Inferior parietal cortex (tissue), 1 donor: ENCODE results near the gene NTSR1.

ENCODE experiments used
- DNase-seq: peaks from one replicate; pipeline ENCODE4 v3.0.0-alpha.2; 2016; ENCODE audit errors: extremely low spot score

The NTSR1 gene

DNA sequence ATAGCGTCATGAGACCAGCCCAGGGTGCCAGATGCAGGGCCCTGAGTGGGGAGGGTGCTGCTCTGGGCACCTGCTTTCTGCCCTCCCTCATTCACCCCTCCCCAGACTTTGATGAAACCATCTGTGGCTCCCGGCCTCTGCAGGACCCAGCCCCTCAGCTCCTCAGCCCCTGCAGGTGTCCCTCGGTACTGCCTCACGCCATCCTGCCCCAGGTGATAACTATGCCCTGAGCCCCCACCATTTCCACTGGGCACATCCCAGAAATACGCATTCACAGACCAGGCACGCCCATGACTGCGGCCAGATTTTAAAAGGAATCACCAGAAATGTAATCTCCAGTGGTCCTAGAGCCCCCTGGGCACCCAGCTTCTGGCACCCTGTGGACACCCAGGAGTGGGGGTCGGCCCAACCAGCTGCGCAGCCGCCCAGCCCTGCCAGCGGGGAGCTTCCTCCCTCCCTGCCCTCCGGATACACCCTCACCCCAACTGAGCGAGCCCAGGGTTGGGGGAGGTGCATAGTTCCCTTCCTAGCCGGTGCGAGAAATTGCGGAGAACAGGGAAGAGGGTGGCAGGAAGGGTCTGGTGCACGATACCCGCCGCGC, 615 bp upstream of the NTSR1 start:
- no peak for DNase-seq

DNA sequence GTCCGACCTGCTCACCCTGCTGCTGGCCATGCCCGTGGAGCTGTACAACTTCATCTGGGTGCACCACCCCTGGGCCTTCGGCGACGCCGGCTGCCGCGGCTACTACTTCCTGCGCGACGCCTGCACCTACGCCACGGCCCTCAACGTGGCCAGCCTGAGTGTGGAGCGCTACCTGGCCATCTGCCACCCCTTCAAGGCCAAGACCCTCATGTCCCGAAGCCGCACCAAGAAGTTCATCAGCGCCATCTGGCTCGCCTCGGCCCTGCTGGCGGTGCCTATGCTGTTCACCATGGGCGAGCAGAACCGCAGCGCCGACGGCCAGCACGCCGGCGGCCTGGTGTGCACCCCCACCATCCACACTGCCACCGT, 885 bp downstream of the NTSR1 start:
- DNase-seq = no peak

DNA sequence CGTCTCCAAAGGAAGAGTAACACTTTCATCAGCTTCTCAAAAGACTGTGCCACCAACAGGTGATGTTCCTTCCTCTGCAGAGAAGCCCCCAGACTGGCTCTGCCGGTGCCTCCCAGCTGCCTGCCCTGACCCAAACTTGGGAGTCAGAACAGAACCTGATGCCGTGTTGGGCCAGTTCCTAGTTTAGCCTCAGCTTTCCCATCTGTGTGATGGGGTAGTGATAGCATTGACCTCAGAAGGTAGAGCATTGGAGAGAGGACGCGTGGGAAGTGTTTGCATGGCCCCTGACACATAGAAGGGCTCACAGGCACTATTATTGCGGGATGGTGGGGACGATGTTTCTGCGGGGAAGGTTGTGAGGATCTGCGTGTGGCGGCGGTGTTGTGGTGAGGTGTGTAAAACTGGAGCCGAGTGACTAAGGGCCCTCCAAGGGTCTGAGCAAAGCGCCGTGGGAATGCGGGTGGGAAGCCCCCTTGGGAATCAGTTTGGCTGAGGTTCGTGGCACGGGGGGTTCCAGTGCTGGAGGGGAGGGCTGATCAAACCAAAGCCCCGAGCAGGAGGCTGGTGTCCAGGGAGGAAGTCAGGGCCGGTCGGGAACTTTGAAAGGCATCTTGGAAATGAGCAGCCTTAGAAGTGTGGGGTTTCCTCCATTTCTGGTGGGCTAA, 1.7 kb downstream of the NTSR1 start:
- no peak for DNase-seq

DNA sequence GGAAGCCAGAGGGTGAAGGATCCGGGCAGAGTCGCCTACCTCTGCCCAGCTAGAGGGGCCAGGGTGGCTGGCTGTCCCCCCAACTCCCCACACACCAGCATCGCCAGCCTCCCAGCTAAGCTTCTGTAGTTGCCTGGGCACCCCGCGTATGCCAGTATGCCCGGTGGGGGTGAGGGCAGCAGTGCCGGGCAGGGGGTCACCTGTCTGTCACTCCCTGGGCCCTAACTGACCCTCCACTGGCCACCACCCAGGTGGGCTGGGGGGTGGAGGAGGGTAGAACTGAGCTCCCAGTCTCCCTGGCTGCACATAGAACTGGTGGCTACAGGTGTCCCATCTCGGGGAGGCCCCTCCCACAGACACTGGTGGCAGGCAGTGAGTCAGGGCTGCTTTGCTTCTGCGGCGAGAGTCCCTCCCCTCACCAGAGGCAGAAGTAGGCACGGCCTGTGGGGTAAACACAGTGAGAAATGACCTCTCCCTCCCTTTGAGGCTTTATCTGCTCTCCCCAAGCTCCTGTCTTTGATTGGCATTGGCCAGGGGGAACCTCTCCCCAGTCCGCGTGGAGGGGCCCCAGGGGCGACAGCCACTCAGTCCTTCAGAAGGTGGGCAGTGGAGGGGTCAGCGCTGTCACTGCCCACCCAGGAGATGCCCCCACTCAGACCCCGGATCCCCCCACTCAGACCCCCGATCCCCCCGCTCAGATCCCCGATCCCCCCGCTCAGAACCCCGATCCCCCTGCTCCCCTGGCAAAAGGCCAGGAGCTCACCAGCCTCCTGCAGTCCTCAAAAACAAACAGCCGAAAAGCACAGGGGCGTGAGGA, 2.5 kb downstream of the NTSR1 start:
- DNase-seq = no peak

DNA sequence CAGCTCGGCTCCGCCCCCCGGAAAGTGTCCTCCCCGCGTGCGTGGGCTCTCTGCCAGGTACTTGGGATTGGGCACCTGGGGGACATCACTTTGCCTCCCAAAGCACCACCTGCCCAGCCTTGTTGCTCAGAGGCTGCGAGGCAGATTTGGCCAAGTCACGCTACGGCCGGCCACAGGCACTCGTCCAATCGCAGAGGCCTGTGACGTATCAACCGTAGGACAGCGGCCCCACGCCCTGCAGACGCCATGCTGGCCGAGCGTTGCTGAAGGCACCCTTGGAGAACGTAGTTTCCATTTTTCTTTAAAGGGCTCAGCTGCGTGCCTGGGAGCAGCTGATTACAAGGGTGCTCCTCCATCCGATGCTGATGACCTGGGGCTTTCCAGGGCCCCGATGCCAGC, 3.1 kb downstream of the NTSR1 start:
- DNase-seq = no peak

DNA sequence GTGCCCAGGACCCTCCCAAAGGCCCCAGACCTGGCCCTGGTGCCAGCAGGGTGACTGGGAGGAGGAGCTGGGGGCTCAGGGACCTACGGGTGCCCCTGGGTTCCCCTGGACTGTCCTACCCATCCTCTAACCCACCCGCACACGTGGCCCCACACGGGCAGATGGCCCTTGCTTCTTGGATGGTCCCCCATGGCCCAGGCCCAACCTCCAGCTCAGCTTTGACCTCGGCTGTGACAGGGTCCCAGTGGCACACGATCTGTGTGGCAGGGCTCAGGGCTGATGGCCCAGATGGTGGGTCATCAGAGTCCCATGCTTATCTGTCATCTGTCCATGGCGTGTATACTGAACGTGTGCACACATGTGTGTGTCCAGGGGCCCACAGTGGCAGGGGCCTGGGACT, 4.0 kb downstream of the NTSR1 start:
- no peak for DNase-seq

DNA sequence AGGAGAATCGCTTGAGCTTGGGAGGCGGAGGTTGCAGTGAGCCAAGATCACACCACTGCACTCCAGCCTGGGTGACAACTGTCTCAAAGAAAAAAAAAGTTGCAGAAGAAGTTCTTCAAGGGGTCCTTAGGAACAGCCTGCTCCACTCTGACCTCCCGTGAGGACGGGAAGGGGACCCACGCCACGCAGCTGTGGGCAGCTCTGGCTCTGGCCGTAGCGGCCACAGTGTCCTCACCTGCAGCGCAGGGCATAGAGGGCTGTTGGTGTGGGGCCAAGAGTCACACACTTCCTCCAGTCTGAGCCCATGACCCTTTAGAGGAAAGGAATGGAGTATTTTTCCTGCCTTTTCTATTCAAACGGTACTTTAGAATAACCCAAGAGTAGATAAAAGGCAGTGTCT, 5.4 kb downstream of the NTSR1 start:
- no peak for DNase-seq

DNA sequence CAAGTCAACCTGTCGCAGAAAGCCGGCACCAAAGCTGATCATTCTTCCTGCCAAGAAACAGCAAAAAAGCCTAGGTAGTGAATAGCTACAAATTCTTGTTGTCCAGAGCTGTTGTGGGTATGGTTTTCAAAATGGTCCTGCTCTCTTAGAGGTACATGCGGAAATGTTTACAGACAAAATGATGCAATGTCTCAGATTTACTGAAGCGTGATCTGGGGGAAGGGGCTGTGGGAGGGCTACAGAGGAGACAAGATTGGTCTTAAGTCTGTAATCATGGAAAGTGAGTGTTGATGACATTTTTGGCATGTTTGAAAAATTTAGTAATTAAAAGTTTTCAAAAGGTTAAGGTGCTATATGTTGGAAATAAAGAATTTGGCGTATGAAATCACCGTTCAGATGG, 6.2 kb downstream of the NTSR1 start:
- DNase-seq = no peak

DNA sequence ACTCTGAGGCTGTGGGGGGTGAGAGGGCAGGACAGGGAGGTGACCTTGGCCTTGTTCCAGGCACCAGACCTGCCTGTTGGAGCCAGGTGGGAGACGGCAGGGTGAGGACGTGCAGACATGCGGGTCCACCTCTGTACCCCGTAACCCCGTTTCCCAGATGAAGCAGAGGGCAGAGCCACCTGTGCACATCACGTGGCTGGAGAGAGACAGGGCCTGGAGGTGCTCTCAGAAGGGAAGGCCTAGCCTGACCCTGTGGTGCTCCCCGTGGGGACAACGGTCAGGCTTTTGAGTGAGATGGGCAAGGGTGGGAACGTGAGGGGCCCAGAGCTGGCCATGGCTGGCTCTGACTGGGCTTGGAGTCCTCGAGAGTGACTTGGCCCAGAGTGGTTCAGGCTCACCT, 6.6 kb downstream of the NTSR1 start:
- DNase-seq = no peak

DNA sequence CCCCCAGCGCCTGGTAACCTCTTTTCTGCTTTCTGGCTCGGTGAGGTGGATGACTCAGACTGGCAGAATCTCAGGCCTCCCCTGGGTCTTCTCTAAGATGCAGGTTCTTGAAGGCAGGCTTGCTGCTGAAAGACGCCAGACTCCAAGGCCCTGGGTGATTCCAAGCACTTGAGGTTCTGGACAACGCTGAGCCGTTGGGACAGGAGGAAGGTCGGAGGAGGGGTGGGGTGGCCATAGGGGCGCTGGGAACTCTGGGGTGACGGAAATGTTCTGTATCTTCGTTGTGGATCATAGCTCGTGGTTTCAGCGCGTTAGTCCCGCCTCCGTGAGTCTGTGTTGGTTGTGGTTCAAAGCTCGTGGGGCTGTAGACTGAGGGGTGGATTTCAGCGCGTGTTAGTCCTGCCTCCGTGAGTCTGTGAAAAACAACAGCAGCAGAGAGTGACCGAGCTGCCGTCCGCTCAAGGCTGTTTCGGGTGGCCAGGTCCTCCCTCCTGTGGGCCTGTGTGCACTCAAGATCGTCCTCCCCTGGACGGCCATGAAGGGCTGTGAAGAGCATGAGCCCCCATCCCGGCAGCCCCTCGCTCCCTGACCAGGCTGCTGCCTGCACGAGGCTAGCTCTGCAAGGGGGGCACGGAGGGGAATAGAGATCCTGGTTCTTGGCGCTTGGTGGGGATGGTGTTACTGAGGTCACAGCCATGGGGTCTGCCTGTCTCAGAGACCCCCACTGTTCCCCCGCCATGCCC, 7.7 kb downstream of the NTSR1 start:
- no peak for DNase-seq

DNA sequence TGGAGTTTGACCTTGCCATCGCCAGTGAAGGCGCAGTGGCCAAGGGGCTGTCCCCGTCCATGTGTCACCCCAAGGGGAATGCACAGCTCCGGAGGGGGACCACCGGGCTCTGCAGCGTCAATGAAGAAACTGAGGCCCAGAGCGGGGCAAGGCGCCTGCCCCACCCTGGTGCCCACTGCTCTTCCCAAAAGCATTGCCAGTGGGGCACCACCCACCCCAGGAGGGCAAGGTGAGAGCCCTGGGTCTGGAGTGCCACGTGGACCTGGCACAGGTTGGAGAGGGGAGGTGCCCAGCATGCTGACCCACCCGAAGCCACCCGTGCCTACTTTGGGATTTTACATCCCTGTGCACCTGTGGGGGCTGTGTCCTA, 8.3 kb downstream of the NTSR1 start:
- no peak for DNase-seq

DNA sequence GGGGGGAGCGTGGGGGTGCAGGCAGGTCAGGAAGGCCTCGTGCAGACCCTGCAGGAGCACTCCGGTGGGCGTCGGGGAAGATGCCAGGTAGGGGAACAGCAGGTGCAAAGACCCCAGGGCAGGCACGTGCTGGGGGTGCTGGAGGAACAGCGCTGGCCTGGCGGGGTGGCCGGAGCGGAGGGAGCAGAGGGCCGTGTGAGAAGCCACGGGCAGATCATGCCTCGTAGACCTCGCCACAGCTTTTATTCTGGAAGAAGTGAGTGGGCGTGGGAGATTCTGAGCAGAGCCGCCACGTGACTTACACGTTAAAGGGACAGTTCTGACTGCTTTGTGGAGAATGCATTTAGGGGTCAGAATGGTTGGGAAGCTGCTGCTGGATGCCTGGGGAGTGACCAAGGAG, 9.3 kb downstream of the NTSR1 start:
- DNase-seq = no peak

DNA sequence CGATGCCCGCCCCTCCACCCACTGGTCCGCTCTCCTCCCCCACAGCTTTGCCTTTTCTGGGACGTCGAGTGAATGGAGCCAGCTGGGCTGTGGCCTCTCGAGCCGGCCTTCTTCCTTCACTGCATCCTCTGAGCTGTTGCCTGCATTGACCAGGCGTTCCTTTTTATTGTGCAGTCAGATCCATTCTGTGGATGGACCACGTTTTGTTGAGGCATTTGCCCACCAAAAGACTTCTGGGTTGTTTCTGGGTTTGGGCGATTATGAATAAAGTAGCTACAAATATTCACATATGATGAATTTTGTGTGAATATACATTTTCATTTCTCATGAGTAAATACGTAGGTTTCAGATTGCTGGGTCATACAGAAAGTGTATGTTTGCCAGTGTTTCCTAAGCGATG, 9.9 kb downstream of the NTSR1 start:
- DNase-seq = no peak

DNA sequence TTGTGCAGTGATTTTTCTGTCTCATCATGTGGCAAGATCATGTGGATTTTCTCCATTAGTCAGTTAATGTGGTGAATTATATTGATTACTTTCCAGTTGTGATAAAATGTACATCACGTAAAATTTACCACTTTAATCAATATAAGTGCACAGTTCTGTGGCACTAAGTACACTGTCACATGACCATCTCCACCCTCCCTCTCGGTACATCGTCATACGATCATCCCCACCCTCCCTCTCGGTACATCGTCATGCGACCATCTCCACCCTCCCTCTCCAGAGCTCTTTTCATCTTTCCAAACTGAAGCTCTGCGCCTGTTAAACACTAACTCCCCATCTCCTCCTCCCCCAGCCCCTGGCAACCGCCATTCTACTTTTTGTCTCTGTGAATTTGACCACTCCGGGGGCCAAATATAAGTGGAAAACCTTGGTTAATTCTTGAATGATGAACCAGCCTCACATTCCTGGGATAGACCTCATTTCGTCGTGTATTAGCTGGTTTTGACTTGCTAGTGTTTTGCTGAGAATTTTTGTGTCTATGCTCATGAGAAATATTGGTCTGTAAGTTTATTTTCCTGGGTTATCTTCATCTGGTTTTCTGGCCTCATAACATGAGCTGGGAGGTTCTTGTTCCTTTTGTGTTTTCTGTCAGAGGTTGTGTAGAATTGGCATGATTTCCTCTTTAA, 10.8 kb downstream of the NTSR1 start:
- no peak for DNase-seq

DNA sequence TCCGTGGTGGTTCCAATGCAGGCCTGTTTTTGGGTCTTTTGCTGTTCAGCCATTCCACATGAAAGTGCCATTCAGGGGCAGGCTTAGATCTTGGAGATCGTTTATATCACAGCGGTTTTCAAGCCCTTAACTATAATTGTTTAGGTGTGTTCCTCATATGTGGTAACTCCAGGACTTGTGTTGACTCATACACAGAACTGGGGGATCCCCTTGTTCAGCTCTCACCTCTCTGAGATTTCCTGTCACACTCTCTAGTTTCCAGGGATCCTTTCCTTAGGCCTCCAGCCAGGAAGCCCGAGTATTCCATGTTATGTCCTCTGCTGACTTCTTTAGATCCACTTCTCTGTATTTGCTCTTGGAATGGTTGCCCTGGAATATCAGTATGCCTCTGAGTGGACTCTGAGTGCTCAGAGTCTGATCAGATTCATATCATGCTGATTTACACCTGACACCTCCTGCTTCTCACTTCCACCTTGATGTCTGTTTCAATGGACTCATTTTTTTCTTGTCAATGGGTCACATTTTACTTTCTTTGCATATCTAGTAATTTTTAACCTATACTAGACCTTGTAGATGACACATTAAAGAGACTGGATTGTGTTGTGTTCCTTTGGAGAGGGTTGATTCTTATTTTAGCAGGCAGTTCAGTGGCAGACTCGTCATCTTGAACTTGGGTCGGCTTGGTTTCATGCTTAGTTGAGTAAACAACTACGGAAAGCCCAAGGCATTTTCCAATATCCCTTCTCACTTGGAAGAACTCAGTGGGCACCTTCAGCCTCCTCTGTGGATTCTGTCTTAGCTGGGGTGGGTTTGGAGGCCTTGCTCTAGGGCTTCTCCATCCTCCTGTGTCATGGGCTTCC, 13.1 kb downstream of the NTSR1 start:
- no peak for DNase-seq

DNA sequence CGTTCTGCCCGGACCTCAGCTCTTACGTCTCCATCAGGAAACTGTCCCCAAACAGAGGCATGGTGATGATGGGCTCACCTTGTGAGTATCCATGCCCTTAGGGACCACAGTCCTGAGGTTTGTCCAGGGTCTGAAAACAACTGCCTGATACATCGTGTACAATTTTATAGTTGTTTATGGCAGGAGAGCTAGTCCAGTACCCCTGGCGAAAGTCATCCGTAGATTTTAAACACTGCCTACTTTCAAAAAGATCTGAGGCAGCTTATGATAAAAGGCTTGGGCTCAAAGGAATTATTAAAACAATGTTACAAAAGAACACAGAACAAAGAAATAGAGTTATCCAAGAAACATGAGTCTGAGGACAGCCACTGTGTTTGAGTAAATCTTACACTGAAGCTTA, 14.0 kb downstream of the NTSR1 start:
- no peak for DNase-seq

DNA sequence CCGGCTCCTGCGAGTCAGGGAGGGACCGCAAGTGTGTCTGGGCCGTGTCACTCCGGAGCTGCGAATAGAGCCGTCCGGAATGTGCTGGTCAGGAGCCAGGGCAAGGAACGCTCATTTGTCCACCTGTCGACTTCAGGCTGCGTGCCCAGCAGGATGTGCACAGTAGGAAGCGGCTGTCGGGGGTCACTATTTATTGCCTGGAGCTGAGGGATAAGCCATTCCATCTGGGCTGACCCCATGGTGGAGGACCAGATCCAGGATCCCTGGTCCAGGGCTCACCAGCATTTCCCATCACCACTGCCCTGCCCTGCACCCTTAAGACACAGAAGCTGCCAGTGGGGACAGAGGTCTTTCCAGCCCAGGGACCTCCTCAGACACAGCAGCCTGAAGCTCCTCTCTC, 14.7 kb downstream of the NTSR1 start:
- no peak for DNase-seq

DNA sequence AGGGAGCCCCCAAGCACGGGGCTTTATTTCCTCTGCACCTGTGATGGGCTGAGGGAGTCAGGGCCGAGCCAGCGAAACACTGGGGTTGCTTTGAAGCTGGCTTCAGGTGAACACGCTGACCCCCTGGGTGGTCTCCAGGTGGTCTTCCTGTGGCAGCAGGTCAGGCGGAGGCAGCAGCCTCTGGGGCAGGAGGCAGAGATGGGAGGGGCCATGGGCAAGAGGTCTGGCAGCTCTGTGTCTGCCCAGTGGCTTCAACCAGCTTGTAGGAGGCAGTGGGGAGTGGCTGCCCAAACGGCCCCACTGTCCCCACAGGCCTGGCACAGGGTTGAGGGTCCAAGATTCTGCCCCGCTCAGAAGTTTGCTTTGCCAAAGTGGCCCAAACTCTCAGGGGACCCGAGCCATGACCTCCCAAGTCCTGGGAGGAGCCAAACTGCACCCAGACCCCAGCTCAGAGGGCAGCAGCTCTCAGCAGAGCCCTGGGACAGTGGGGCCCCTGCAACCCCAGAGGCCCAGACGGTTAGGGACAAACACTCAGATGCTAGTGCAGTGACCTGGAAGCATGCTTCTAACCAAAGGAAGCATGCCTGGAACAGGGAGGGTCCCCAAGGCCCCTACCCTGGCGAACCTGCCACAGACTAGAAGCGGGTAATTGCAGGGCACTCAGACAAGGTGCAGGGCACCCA, 15.3 kb downstream of the NTSR1 start:
- DNase-seq = no peak

DNA sequence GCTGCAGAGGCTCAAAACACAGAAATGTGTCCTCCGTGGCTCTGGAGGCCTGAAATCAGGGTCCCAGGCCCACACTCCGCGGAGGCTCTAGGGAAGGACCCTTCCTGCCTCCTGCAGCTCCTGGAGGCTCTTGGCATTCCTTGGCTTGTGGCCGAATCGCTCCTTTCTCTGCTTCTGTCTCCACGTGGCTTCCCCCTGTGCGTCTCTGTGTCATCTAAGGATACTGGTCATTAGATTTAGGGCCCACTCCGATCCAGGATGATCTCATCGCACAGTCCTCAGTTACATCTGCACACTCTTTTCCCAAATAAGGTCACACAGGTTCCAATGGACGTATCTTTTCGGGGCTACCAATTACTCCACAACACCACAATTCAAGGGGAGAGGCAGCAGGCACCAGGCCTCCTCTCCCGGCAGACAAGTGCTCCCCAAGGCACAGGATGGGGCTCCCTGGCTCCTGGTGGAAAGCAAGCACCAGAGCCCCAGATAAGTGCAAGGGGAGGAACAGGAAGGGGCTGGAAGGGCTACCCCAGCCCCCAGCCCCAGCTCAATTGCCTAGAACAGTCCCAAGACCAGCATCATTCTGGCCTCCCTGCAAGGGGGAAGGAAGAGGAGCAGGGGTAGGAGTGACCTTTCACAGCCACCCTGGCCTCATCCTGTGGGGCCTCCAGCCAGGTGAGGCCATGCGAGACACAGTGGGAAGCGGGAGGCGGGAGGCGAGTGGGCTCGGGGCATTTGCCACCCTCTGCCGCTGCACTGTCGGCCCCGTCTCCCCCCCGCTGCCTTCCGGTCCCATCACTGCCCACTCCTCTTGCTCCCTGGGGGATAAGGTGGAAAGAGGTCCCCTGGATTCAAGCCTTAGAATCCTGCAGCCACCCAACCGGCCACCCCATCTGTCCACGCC, 16.3 kb downstream of the NTSR1 start:
- DNase-seq = no peak
